ENCODE data around the gene GAB2. TPM values are rescaled to one million over a fixed set of nuclear protein-coding genes. Genes with fewer than 3 reads are reported as not detected.
A peak's percentile ranks its signal among the peaks of the same experiment; 100 is the strongest.

The GAB2 gene
- total RNA-seq, 4 donors from 2014 or later: 8.1 to 18.1 (median 13.4) TPM

- Histone ChIP-seq H3K4me1 (peaks cover 0 to 15% of the 10 kb centered on the region in 2 donors), H3K36me3 (no peaks in the 10 kb centered on the region), H3K27ac (peak overlapping the region in 1 of 3 donors; percentile 46), H3K9me3 (no peaks in the 10 kb centered on the region), H3K4me3 (replicated peaks in 1 of 3) (no peak overlapping the region), H3K27me3 (no peaks in the 10 kb centered on the region)
- no peak for DNase-seq
- intact Hi-C loops (cut with DNase I): no loop called here
- WGBS, 2 donors: 77 to 87% methylated on average over 7 of the region's 7 CpGs
- no peak for TF ChIP-seq CTCF (IDR thresholded peaks at IDR 0.05)
These were observed 148.8 kb downstream of the GAB2 start for GRCh38 chr11:78268591-78269410.

GRCh38 chr11:78266451-78266850, 151.2 kb downstream of the GAB2 start:
- WGBS, 2 donors: 41 to 43% methylated on average over 3 of the region's 3 CpGs
- Histone ChIP-seq H3K36me3 (no peaks in the 10 kb centered on the region), H3K9me3 (no peaks in the 10 kb centered on the region), H3K4me1 (peaks cover 0 to 24% of the 10 kb centered on the region in 2 donors), H3K27me3 (no peaks in the 10 kb centered on the region), H3K4me3 (replicated peaks in 1 of 3) (no peak overlapping the region), H3K27ac (no peak overlapping the region)
- no peak for DNase-seq
- TF ChIP-seq POLR2A (IDR thresholded peaks at IDR 0.05): no peak
- TF ChIP-seq CTCF (IDR thresholded peaks at IDR 0.05): no peak
- intact Hi-C loops (cut with DNase I): no loop called here

- intact Hi-C loops (cut with DNase I): no loop called here
- H3K4me1 ChIP-seq: peaks cover 0 to 30% of the 10 kb centered on the region in 2 donors
- 53 to 71% methylated on average over 3 of the region's 3 CpGs for WGBS, 2 donors
These were observed 152.3 kb downstream of the GAB2 start for GRCh38 chr11:78265326-78265725.

GRCh38 chr11:78262691-78263090, 154.9 kb downstream of the GAB2 start:
- Histone ChIP-seq H3K27ac (no peak overlapping the region), H3K36me3 (no peaks in the 10 kb centered on the region), H3K27me3 (no peaks in the 10 kb centered on the region), H3K9me3 (no peaks in the 10 kb centered on the region), H3K4me3 (replicated peaks in 1 of 3) (no peak overlapping the region), H3K4me1 (peaks cover 0 to 30% of the 10 kb centered on the region in 2 donors)
- intact Hi-C loops (cut with DNase I): no loop called here
- TF ChIP-seq POLR2A (IDR thresholded peaks at IDR 0.05) (no peak), CTCF (IDR thresholded peaks at IDR 0.05) (no peak)
- DNase-seq: no peak

More at GRCh38 chr11:78265326-78265725, 152.3 kb downstream of the GAB2 start:
- Histone ChIP-seq H3K9me3 (no peaks in the 10 kb centered on the region), H3K4me3 (replicated peaks in 1 of 3) (no peak overlapping the region), H3K27ac (no peak overlapping the region), H3K27me3 (no peaks in the 10 kb centered on the region), H3K36me3 (no peaks in the 10 kb centered on the region)
- no peak for DNase-seq
- TF ChIP-seq CTCF (IDR thresholded peaks at IDR 0.05) (no peak), POLR2A (IDR thresholded peaks at IDR 0.05) (no peak)

- Histone ChIP-seq H3K4me1 (peaks cover 0 to 32% of the 10 kb centered on the region in 2 donors), H3K27ac (no peak overlapping the region), H3K4me3 (replicated peaks in 1 of 3) (no peak overlapping the region), H3K27me3 (no peaks in the 10 kb centered on the region), H3K36me3 (no peaks in the 10 kb centered on the region), H3K9me3 (no peaks in the 10 kb centered on the region)
- intact Hi-C loops (cut with DNase I): no loop called here
- 85% methylated on average over 5 of the region's 5 CpGs for whole genome bisulfite sequencing, 2 donors
- no peak for DNase-seq
- no peak for TF ChIP-seq CTCF (IDR thresholded peaks at IDR 0.05)
- no peak for TF ChIP-seq POLR2A (IDR thresholded peaks at IDR 0.05)
These were observed 155.4 kb downstream of the GAB2 start for GRCh38 chr11:78262238-78262637.

Data from thyroid gland (tissue), 4 donors.